Erythroblast (primary cell): ENCODE measurements around the gene CDK14.
"Not testable (repeated sequence)": the region's sequence is repeated elsewhere in the genome, so short reads cannot be mapped to it uniquely, and the experiment has no call there.

Experiments
- DNase-seq, 2 experiments: peaks; one replicate each; lab custom pipeline; 2025; lab: John Stamatoyannopoulos, UW
- GATA1 ChIP-seq: IDR thresholded peaks from 2 replicates; pipeline ENCODE4 v1.6.1; 2011; ENCODE audit warnings: low read depth, mild to moderate bottlenecking, control low read depth, low read length, moderate library complexity
- POLR2A ChIP-seq: IDR thresholded peaks from 2 replicates; pipeline ENCODE4 v1.6.1; 2011; ENCODE audit warnings: mild to moderate bottlenecking, low read length

The CDK14 gene

DNA sequence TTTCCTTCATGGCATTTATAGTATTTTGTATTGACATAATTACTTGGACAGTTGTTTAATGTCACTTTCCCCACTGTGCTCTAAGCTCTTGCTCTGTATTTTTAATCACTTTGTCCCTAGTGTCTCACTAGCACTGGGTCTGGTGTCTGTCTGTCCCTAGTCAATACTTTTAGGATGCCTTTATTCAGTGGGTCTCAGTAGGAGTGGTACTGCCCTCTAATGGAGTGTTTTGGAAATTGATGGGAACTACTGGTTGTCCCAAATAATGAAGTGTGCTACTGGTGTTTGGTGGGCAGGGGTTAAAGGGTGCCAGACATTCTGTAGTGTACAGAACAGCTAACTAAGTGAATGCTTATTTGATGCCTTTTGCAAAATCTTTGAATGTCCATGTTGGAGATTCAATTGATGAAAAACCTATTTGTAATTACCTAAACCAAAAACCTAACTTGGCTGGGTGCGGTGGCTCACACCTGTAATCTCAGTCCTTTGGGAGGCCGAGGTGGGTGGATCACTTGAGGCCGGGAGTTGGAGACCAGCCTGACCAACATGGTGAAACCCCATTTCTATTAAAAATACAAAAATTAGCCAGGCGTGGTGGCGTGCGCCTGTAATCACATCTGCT, 33.3 kb downstream of the CDK14 start:
- TF ChIP-seq POLR2A (no peak), GATA1 (no peak)
- peak; percentile 11 to 37 for DNase-seq

DNA sequence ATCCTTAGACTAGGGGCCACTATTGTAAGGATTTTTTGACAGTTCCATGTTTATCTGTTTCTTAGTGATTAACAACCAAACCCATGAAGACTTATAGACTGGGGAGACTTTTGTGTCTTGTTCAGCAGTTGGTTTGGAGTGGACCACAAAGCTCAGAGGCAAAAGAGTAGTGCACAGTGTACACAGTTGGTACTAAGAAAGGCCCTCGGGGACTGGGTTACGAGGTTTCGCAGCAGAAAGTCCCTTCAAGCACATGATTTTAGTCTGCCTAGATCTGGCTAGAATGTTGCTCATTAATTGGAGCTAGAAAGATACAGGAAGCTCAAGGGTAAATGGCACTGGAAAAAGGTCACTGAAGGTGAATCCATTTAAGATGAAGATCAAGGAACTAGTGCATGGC, 35.4 kb downstream of the CDK14 start:
- no peak for TF ChIP-seq POLR2A
- no peak for TF ChIP-seq GATA1
- no peak for DNase-seq

DNA sequence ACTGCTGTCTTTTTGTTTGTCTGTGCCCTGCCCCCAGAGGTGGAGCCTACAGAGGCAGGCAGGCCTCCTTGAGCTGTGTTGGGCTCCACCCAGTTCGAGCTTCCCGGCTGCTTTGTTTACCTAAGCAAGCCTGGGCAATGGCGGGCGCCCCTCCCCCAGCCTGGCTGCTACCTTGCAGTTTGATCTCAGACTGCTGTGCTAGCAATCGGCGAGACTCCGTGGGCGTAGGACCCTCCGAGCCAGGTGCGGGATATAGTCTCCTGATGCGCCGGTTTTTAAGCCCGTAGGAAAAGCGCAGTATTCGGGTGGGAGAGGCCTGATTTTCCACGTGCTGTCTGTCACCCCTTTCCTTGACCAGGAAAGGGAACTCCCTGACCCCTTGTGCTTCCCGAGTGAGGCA, 43.6 kb downstream of the CDK14 start:
- DNase-seq, result not testable (repeated sequence)

DNA sequence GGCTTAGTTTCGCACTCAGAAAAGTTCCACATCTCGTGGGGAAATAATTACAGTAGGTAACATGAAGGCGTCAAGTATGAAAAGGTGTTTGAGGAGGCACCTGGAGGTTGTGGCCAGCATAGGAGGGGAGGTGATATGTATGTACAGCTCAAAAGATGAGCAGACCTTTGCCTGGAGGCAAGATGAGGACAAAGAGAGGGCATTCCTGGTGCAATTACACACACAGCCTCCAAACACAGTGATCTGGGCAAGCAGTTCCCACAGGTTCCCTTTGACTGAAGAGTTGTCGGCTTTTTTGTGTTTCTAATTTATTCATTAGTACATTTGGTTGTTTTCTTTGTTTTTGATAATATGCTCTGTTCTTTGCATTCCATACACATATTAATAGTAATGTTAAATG, 46.9 kb downstream of the CDK14 start:
- no peak for DNase-seq
- TF ChIP-seq POLR2A (no peak), GATA1 (no peak)

DNA sequence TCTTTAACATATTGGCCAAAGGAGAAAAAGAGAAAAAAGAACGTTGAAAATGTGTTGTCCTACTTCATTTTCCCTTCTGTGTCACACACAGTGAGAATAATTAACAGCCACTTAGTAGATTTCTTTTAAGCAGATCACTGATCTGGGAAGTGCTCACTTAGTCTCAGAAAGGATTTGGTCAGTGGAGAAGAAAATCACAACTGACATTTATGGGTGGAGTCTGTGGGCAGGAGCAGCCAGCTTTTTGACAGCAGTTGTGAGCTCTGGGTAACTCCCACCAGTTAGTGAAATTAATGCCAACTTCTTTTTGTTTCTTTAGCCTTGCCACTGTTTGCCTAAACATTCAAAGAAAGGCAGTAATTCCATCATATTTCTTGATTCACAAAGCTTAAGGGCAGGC, 49.7 kb downstream of the CDK14 start:
- TF ChIP-seq POLR2A (no peak), GATA1 (no peak)
- no peak for DNase-seq

DNA sequence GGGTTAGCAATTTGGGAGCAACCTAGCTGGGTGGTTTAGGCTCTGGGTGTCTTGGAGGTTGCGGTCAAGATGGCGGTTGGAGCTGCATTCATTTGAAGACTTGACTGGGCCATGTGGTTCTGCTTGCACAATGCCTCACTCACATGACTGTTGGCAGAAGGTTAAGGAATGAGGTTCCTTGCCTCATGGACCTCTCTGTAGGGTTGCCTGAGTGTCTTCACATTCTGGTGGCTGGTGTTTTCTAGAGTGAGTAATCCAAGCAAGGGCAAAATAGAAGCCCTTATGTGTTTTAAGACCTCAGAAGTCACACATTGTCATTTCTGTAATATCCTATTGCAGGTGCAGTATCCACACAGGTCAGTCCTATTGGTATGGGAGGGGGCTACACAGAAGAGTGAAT, 52.0 kb downstream of the CDK14 start:
- TF ChIP-seq POLR2A (no peak), GATA1 (no peak)
- DNase-seq, result no peak

DNA sequence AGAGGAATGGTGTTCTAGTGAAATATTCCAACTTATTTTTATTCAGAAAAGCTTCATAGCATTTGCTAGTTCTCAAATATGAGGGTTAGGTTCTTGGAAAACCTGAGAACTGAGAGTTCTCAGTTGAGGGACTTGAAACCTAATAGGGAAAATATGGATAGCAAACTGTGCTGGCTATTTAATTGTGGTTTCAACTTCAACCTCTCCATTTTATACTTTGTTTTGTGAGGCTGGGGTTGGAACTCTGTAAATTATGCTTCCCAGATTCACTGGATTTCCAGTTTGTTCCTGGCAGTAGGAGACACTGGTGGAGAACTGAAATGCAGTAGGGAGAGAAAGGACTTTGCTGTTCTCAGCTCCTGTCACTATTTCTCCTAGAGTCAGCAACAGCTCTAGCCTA, 52.7 kb downstream of the CDK14 start:
- no peak for TF ChIP-seq GATA1
- TF ChIP-seq POLR2A, result no peak
- no peak for DNase-seq

DNA sequence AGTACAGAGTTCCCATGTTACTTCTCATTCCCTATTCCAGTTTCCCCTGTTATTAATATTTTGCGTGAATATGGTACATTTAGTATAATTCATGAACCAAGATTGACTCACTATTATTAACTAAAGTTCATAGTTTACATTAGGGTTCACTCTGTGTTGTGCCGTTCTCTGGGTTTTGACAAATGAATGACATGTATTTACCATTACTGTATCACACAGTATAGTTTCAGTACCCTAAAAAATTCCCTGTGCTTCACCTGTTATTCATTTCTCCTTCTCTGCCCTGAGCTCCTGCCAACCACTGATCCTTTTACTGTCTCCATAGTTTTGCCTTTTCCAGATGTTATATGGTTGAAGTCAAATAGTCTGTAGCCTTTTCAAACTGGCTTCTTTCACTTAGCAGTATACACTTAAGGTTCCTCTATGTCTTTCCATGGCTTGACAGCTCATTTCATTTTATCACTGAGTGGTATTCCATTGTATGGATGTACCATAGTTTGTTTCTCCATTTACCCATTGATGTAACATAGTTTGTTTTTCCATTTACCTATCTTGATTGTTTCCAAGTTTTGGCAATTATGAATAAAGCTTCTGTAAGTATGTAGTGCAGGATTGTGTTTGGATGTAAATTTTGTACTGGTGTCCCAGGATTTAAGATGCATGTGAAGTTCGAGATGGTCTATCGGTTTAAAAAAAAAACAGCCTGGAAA, 58.8 kb downstream of the CDK14 start:
- no peak for DNase-seq
- TF ChIP-seq POLR2A (no peak), GATA1 (no peak)

DNA sequence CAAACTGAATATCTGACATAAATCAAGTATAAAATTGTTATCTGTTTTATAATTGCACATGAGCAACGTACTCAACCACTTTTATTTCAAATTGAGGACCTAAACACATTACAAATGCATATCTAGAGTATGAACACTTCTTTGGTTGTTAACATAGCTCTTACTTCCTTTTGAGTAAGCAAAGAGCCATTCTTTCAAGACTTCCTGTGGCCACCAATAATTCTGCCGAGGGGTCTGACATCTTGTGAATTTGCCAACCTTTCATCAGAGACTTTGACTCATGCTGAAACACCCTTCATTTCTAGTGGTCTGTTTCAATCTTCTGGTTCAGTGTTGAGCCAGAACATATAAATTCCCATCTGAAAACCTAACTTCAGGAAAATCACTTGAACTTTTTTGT, 59.4 kb downstream of the CDK14 start:
- TF ChIP-seq POLR2A (no peak), GATA1 (no peak)
- no peak for DNase-seq

DNA sequence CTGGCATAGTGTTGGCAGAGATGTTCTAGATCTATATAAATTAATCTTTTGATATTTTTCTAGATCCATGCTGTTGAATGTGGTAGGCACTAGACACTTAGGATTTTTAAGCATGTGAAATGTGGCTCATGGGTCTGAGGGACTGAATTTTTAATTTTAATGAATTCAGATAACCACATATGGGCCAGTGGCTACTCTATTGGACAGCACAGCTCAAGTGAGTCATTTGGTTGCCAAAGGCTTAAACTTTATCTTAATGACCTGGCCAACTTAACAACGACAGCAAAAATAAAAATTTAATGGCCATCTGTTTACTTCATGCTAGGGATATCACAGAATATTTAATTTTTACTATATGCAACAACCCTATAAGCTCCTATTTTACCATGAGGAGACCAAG, 61.4 kb downstream of the CDK14 start:
- no peak for TF ChIP-seq POLR2A
- no peak for TF ChIP-seq GATA1
- no peak for DNase-seq

DNA sequence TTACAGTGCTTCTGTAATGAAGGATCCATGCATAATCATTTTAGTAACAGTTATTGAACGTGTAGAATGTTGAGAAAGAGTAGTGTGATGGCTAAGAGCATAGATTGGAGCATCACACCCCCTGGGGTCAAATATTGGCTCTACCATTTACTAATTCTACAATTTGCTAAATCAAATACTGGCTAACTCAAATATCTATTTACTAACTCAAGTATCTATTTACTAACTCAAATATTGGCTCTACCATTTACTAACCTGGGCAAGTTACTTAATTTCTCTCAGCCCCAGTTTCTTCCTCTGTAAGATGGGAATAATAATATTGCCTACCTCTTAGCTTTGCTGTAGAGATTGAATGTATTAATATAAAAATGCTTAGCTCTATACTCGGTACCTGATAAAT, 64.0 kb downstream of the CDK14 start:
- no peak for TF ChIP-seq GATA1
- no peak for TF ChIP-seq POLR2A
- DNase-seq, result no peak

DNA sequence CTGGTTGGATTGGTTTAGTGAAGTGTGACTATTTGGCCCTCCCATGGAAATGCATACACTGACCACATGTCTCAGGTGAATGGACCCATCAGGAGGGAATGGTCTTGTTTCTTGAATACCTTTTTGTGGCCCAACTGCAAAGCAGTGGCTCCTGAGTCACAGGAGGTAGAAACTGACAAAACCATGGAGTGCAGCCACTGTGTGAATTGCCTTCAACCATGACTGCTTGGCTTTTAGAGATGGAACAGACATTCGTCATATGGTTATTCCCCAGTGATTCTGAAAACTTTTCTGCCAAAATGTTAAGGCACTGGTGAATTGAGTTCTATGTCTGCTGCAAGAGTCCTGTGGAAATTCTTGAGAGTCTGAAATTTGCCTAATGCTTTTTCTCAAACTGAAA, 64.7 kb downstream of the CDK14 start:
- no peak for TF ChIP-seq GATA1
- no peak for TF ChIP-seq POLR2A
- no peak for DNase-seq

DNA sequence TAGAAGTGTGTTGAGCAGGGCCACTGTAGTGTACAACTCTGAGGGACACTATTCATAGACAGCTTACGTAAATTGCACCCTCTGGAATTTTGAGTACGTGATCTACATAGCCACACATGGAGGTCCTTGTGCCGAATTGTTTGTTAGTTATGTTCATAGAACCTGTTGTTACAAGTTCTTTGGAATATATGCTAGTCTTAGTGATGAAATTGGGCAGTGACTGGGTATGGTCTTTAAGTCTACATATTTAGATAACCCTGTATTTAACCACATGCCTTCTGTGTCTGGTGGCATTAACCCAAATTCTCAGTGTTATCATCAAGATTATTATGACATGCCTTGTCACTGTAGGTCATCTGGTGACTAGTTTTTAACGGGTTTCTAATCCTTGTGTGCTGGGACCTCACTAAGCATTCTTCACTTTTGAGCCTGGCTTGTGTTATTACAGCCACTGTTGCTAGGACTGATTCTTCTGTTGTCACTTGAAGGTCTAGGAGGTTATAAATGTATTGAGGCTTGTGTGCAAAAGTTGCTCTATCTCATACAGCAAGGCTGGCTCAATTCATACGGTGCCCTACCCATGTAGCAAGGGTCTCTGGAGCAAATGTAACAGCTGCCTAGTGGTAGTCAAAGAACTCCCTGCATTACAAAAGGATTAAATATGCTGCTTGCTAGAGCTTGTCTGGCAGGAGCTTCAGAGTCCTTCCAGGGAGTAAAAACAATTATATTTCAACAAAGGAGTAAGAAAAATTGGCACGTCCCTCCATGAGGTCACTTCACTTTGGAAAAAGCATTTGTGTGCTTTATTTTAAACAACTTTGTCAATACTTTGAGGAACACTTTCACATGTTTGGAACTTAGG, 65.4 kb downstream of the CDK14 start:
- DNase-seq, result no peak
- TF ChIP-seq POLR2A (no peak), GATA1 (no peak)

DNA sequence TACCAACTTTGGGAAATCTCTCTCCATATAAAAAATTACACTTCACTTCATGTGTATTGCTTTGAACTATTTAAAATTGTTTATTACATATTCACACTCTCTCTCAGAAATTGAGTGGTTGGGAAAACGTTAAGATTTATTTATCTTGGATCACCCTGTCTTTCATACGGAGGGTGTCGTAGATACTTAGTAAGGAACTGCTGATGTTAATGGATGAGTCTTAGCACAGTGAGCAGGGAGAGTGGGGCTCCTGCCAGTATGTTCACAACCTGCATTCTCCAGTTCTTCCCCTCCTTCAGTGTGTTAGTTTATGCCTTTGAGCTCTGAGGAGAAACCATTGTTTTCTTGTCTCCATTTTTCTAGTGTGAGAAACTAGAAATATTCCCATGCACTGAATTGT, 67.1 kb downstream of the CDK14 start:
- DNase-seq, result no peak
- TF ChIP-seq GATA1 (no peak), POLR2A (no peak)
